ENCODE results near the gene ACTC1.

DNA sequence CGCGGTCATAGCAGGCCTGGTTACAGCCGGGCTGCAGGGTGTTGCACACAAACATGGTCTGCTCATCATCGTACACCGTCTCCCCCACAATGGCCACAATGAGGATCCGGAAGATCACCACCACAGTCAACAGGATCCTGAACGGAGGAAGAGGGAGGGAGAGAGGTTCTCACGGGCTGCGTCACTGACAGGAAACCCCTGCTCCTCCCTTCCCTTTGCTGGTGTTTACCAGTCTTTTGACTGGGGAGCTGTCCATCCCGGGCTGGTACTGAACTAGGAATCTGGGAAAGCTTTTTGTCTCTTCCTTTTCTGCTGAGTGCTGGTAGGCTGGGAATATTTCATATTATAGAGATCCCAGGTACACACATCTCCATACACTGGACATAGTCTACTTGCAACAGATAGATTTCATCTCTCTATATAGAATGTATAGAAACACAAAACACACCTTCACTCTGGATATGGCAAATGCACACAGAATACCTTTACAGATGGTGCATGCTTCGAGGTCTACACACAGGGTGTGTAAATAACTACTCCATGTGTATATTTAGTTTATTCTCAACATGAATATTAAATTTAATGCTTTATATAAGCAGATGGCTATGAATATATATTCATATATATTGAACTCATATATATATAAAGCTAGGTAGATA lies 42.0 kb downstream of the ACTC1 start:
- TF ChIP-seq, protein P1, sequence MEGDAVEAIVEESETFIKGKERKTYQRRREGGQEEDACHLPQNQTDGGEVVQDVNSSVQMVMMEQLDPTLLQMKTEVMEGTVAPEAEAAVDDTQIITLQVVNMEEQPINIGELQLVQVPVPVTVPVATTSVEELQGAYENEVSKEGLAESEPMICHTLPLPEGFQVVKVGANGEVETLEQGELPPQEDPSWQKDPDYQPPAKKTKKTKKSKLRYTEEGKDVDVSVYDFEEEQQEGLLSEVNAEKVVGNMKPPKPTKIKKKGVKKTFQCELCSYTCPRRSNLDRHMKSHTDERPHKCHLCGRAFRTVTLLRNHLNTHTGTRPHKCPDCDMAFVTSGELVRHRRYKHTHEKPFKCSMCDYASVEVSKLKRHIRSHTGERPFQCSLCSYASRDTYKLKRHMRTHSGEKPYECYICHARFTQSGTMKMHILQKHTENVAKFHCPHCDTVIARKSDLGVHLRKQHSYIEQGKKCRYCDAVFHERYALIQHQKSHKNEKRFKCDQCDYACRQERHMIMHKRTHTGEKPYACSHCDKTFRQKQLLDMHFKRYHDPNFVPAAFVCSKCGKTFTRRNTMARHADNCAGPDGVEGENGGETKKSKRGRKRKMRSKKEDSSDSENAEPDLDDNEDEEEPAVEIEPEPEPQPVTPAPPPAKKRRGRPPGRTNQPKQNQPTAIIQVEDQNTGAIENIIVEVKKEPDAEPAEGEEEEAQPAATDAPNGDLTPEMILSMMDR (conservative IDR thresholded peaks at IDR 0.05) = no peak
- TF ChIP-seq EZH2 (IDR thresholded peaks at IDR 0.05; ENCODE audit: low read depth) = no peak

Data from PC-9 (cell line).